HG02678 (cell line): Measurements from ENCODE around the gene SRP68.
"Not testable (repeated sequence)": the region's sequence is repeated elsewhere in the genome, so short reads cannot be mapped to it uniquely, and the experiment has no call there.

Experiments
- ATAC-seq: cut with Tn5 transposase; IDR thresholded peaks from one replicate; pipeline ENCODE4 v1.9.1; 2021; ENCODE audit warnings: mild to moderate bottlenecking, moderate library complexity; ENCODE audit not compliant: unreplicated experiment

SRP68 gene

GRCh38 chr17:76048025-76048605 lies 24.2 kb downstream of the SRP68 start:
- no peak for ATAC-seq

- no peak for ATAC-seq
These were observed 26.3 kb downstream of the SRP68 start for GRCh38 chr17:76046064-76046463.

- not testable (repeated sequence) for ATAC-seq
These were observed 27.8 kb downstream of the SRP68 start for GRCh38 chr17:76044475-76045007.

GRCh38 chr17:76042868-76043267 lies 29.4 kb downstream of the SRP68 start:
- ATAC-seq: not testable (repeated sequence)

DNA sequence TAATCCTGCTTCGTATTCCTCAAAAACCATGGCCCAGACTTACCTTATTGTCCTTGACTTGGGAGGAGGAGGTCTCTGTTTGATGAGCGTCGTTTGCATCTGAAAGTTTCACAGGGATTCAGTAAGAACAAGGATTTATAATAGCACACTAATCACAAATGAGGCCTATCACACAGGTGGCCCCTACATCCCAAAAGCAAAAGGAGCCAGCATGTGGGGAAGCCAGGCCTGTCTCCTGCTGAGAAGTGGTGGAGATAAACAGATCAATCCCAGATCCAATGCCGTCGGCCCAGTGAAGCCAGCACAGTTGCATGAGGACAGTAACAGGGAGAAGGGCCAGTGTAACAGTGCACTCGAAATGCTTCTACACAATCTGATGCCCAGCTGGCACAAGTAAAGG lies 31.9 kb downstream of the SRP68 start:
- ATAC-seq: no peak

DNA sequence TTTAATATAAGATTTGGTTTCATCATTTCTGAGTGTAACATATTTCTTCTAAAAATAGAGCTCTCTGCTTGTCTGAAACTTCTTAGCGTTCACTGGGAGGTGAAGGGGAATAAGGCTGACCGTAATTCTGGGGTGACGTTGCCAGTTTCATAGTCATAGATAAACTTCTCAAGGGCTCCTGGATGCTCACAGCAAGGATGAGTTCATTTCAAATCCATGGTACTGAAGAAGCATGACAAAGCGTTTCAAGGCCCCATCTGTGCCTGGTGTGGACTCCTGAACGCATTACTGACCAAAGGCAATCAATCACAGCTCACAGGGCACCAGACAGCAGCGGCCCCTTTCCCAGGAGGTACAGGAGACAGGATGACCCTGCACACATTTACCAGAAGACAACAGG lies 33.2 kb downstream of the SRP68 start:
- no peak for ATAC-seq

GRCh38 chr17:76038050-76038449 lies 34.3 kb downstream of the SRP68 start:
- no peak for ATAC-seq

- no peak for ATAC-seq
These were observed 35.6 kb downstream of the SRP68 start for GRCh38 chr17:76036497-76037261.

GRCh38 chr17:76034428-76035350 lies 37.6 kb downstream of the SRP68 start:
- no peak for ATAC-seq

GRCh38 chr17:76033139-76033538 lies 39.2 kb downstream of the SRP68 start:
- no peak for ATAC-seq

- no peak for ATAC-seq
These were observed 39.6 kb downstream of the SRP68 start for GRCh38 chr17:76032780-76033108.

- no peak for ATAC-seq
These were observed 40.1 kb downstream of the SRP68 start for GRCh38 chr17:76032073-76032779.

GRCh38 chr17:76027159-76027839 lies 45.0 kb downstream of the SRP68 start, which contains the start of gene EVPL:
EVPL (minus strand) TSS chr17:76027306; CDS start chr17:76027198, 108 bp downstream.
- ATAC-seq: no peak

- ATAC-seq: no peak
These were observed 45.6 kb downstream of the SRP68 start for GRCh38 chr17:76026714-76027158.

GRCh38 chr17:76025294-76025693 lies 47.0 kb downstream of the SRP68 start:
- ATAC-seq: no peak

DNA sequence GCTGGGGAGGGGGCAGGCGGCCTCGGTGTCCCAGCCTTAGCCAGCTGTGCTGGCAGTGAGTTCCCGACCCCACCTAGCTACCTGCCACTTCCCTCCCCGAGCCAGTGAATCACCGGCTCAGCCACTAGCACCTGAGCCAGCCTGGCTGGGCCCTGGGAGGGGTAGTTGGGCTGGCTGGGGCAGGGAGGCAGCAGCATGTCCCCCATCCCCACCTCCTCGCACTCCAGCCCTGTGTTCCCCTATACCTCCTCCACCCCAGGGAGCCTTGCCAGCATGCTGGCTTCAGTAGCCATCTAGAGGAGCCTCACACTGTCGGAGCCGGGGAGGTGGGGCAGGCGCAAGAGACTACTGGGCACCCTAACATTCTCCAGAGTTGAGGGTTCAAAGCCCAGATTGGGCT lies 48.0 kb downstream of the SRP68 start:
- ATAC-seq: no peak

DNA sequence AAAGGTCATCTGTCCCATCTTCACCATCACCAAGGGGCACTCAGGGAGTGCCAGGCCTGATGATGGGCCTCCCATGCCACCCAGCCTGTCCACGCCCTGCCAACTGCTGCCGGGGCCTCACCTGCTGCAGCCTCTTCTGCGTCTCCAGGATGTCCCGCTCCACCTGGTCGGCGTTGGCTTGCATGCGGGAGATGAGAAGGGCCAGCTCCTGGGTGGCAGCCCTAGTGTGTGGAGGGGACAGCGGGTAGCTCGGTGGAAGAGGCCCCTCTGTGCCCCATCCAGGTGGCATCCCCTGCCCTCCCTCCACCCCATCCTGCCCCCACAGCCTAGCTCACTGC lies 48.4 kb downstream of the SRP68 start:
- ATAC-seq: no peak

DNA sequence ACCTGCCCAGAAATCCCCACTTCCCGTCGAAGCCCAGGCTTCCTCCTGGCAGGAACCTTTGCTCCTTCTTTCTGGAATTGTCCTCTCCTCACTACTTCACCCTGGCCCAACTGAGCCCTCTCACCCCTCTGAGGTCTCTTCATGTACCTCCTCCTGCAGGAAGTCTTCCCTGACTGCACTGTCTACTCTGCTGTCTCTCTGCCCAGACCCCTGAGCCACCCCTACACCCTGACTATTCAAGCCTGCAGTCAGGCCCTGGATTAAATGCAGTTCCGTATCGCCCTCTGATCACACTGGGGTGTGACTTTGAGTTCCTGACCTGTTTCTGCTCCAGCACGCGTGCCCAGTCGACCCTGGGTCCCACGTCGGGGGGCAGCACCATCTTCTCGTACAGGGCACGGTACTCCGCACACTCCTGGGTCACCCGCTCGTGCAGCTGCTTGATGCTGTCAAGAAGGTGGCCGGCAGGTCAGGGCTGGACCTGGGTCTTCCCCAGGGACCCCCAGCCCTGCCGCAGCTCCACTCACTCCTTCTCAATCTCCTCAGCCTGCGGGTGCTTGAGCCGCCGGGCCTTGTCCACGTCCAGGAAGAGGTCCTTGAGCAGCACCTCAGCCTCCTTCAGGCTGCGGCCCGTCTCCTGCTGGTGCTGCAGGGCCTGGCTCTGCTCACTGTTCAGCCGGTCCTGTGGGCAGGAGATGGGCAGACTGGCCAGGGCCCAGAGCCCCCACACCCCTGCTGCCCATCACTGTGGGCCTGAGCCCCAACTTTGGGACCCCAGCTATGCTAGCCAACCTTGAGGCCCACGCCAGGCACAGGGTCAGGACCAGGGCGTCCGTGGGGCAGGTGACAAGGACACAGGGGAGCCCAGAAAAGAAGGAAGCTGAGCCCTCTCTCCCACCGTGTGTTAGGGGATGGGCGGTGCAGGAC lies 49.1 kb downstream of the SRP68 start:
- ATAC-seq: no peak

DNA sequence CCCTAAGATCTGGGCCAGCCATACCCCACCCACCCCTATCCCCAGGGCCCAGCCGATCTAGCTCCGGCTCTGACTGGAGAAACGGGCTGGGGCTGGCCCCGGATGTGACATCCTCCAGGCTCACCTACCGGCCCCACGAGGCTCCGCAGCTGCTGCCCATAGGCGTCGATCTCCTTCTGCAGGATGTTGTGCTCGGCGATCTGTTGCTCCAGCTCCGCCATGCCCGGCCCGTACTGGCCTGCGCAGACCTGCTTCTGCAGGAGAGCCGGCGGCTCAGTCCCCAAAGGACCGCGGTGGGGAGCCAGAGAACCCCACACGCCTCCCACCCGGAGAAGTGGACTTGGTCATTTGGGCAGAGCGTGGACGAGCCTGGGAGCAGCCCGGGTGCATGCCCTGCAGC lies 50.0 kb downstream of the SRP68 start:
- ATAC-seq: no peak
